Stimulated activated CD4-positive, alpha-beta T cell treated with anti-CD3 and anti-CD28 coated beads, Interleukin-15, amount 100 ng/mL, for 24 hours (primary cell): ENCODE data around the gene ABHD4.
A peak's percentile ranks its signal among the peaks of the same experiment; 100 is the strongest.
"Not testable (repeated sequence)": the region's sequence is repeated elsewhere in the genome, so short reads cannot be mapped to it uniquely, and the experiment has no call there.

Experiments used
- DNase-seq: peaks from one replicate; pipeline ENCODE4 v3.0.0-alpha.2; 2020

ABHD4 gene

DNA sequence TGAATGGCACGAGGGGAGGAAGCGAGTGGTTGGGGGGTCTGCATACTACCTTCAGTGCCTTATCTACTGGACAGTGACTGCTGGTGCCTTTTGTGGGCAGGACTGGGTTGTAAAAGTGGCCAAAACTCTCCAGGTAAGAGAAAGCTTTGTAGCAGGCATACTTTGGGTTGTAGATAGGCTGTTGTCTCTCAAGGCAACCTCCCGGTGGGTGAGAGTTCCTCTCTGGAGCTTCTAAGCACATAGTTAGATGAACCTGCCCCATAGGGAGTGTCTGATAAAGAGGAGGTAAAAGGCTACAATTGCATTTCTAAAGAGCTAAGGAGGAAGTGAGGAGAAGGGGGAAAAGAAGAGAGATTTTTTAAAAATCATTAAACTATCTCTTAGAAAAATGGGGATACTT lies 4.9 kb upstream of the ABHD4 start:
- DNase-seq = no peak

DNA sequence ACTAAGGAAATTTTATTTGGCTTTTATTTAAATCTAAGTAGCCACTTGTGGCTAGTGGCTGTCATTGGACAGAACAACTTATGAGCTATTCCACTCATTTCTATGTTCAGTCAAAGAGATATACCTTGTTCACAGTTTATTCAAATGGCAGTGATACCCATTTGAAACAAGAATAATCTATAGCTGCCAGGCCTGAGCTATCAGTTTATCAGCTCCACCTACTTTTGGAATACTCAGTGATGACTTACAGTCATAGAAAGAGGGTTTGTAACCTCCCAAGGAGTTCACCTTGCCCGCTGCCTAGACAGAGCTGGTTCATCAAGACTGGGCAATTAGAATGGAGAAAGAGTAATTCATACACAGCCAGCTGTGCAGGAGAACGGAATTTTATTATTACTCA lies 4.5 kb upstream of the ABHD4 start:
- no peak for DNase-seq

DNA sequence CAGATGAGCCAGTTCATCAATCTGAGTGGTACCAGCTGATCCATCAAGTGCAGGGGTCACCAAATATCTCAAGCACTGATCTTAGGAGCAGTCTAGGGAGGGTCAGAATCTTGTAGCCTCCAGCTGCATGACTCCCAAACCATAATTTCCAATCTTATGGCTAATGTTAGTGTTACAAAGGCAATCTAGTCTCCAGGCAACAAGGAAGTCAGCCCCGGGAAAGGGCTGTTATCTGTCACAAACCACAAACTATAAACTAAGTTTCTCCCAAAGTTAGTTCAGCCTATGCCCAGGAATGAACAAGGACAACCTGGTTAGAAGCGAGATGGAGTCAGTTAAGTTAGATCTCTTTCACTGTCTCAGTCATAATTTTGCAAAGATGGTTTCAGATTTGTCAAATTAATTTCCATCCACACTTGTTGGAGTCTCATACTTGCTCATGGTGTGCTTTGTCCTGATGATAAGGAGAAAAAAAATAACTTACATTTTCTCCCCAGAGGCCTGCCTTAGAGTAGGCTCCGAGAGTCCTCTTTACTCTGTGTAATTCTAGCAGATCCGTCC lies 3.9 kb upstream of the ABHD4 start:
- DNase-seq = no peak

DNA sequence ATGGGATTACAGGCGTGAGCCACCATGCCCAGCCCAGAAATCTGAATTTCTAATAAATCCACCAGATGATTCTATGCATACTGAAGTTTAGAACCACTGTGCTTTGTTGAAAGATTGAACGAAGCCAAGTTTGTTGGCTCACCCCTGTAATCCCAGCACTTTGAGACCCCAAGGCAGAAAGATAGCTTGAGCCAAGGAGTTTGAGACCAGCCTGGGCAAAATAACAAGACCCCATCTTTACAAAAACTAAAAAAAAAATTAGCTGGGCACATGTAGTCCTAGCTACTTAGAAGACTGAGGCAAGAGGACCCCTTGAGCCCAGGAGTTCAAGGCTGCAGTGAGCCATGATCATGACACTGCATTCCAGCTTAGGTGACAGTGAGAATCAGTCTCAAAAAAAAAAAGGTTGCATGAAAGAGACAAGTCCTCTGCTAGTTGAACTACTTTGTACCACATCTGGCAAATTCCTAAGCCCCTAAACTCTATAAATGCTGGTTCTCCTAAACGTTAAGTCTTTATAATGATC lies 1.7 kb upstream of the ABHD4 start:
- no peak for DNase-seq

DNA sequence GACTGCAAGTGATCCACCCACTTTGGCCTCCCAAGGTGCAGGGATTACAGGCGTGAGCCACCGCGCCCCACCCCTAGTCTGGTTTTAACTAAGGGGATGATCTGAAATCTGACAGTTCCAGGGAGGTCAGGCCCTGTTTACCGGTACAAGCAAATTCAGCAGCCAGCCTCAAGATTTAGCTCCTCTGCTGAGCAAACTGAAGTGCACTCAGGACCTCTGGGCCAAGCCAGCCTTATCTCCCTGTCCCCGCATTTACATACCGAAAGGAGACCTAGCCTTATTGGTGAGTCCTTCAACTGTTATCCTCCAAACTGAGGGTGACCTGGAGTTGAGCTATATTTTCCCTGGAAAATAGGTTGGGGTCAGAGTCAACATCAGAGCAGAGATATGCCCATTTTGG lies 835 bp upstream of the ABHD4 start:
- no peak for DNase-seq

DNA sequence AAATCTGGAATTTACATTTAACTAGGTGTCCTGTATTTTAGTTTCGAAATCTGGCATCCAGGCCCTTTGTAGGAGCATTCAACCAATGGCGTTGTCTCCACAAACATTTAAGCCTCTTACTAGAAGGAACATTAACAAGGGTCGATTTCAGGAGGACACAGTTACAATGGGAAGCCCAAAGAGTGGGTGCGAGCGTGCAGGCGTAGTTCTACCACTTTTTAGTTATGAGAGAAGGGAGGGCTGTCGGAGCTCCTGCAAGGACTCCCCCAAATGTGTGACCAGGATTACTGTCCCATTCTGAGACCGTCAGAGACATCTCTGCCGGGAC lies 365 bp upstream of the ABHD4 start:
- DNase-seq = no peak

DNA sequence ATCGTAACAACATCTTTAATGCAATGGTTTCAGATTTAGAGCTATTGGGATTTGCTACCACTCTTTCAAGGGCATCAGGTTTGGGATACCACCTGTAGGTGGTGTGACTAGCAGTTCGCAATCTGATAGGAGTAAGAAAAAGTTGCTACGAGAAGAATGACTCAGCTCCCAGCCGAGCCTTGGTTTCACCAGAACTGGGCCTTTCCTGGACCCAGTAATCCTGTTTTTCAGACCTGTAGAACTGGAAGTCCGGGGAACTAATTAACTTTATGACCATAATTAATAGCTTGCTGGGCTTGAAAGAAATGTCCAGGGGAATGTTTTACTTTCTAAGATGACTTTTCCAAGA lies 770 bp downstream of the ABHD4 start:
- DNase-seq = peak; percentile 58

DNA sequence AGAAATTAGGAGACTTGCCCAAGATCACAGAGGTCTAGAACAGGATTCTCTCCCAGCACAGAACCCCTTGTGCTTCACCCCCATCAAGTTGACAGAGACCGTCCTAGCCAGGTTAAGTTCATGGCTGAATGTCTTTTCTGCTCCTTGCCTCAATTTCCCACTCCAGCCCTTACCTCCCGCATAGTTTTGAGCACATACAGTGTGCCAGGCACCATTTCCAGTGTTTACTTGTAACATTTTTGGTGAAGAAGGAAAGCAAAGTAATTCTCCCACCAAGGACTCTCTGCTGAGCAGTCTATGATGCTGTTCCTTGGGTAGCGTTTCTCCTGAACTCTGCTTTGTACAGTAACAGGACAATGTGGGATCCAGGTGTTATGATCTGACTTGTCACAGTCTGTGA lies 1.2 kb downstream of the ABHD4 start:
- no peak for DNase-seq

DNA sequence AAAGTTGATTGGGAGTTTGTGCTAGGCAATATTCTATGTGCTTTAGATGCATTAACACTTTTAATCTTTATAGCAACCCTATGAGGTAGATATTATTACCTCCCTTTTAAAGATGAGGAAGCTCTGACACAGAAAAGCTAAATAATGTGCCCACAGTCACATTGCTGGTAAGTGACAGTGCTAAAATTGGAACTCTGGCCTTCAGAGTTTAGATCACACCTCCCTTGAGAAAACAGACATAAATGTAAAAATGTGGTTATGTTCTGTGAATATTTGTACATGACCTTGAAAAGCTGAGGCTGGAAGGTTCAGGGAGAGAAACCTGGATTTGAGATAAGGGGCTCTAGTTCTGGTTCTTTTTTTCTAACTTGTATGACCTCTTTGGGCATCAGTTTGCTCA lies 1.9 kb downstream of the ABHD4 start:
- no peak for DNase-seq

DNA sequence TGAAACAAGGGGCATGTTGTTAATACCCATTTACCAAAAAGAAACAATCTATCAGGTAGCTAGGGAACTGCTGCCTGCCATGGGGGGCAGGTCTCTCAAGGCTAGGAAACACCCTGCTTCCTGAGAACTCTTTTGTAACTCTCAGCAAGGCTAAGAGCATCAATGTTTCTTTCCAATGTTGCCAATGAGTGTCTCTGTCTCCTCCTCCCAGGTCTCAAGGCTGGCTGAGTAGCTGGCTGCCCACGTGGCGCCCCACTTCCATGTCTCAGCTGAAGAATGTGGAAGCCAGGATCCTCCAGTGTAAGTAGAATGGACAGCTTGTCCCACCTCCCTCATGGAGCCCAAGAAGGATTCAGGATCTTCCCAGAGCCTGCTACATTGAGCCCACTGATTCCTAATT lies 3.4 kb downstream of the ABHD4 start:
- DNase-seq = no peak

DNA sequence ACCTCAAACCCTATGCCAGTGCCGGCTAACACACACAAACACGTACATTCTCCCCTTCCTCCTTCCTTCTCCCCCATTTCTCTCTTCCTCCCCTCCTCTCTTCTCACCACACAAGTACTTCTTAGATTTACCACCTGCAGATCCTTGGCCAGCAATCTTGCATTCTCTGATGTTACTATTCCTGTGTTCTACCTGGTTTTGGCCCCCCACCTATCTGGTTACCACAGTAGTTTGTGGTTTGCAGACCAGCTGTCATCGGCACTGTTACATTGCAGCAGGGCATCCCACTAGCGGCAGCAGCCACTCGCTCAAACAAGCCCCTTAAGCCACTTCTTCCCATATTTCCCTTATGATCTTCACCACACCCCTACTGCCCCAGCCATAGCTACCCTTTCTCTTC lies 3.9 kb downstream of the ABHD4 start:
- no peak for DNase-seq

DNA sequence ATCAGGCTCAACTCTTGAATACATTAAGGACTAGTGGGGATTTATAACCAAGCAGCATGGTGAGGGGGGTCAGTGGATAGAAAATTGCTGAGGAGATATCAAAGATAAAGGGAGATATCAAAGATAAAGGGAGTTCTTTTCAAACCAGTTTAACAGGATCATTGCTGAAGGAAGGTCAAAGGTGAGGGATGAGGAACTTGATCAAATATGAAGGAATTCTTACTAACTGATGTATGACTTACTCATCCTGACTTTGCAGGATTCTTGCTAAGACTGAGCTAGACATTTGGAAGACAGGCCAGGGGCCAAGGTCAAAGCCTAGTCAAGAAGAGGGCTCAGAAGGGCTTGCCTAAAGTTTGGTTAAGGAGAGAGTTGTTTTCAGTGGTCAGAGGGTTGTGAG lies 4.8 kb downstream of the ABHD4 start:
- DNase-seq = no peak

DNA sequence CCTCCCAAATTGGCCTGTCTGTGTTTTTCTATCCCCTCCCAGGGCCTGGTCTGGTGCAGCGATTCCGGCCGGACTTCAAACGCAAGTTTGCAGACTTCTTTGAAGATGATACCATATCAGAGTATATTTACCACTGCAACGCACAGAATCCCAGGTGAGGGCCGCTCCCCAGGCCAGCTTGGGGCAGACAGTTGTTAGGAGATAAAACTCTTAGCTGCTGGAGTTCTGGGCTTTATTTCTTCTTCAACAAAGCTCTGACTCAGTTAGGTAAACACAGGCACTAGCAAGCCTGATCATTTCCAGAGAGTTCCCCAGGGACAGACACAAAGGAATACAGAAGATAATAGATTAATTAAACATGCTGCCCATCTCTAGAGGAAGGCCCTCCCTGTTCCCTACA lies 8.3 kb downstream of the ABHD4 start:
- no peak for DNase-seq

DNA sequence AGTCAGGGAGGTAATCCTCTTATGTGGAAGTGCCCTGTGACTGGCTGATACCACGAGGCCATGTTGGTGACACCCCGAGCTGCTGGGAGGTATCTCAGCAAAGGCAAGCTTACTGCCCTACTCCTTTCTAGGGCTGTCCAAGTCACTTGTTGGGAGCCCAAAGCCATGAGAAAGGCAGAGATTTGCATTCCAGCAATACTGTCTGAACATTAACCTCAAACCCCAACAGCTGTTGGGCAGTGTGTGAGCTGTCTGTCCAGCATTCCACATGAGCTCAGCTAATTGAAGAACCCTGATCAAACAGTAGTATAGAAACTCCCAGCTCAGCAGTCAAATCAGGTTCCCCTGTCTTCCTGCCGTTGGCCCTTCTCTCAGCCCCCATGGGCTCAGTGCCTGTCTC lies 9.2 kb downstream of the ABHD4 start:
- DNase-seq = no peak

DNA sequence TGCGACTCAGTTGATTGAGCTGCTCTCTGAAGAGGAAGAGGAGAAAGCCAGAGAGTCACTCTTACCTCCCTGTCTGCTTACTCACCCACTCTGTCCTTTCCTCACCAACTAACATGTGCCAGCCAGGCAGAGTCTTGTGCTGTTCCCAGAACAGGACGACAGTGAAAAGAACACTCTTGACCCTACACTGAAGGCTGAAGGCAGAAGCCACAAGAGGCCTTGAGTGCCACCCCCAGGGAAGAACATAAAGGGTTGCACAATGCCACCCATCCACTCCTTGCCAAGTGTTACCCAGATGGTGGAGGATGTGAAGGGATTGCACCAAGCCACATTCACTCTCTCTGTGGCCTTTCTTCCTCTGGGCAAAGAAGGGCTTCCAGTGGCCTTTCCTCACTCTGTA lies 12.8 kb downstream of the ABHD4 start:
- DNase-seq = no peak

DNA sequence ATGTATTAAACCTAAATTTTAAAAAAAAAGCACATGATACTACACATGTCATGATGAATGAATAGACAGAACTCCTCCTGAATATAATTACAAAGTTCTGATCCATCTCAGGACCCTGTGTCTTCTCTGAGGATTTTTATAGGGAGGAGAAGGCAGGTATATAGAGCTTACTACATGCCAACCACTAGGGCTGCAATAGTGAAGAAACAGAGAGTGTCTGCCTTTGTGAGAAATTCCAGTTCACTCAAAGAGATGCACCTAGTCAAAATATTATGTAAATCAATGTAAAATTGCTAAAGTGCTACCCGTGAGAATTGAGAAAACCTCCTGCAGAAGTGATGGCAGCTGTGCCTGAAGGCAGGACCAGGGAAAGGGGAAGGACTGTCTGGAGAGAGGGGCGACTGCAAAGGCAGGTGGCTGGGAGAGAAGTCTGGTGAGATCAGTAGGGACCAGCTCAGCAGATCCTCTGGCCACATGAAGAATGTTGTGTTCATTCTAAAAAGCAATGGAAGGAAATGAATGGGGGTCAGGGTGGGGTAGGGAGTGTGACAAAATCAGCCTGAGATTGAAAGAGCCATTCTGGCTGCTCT lies 15.1 kb downstream of the ABHD4 start:
- DNase-seq = no peak

DNA sequence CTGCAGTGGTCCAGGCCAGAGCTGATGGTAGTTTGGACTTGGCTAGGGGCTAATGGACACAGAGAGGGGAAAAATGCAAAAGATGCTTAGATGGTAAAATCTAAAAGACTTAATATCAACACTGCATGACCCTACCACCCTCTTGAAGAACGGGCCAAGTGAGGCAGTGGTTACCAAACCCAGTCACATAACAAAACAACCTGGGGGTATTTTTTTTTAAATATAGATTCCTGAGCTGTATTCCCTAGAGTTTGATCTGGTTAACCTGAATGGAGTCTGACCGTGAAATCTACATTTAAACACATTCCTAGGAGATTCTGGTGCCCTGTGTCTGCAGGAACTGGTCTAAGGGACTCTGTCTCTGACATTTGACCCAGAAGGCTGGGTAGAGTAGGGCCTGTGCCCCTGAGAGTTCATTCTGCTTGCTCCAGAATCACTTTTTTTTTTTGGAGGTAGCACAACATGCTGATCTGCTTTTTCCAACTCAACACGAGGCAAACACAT lies 15.7 kb downstream of the ABHD4 start:
- DNase-seq = no peak

DNA sequence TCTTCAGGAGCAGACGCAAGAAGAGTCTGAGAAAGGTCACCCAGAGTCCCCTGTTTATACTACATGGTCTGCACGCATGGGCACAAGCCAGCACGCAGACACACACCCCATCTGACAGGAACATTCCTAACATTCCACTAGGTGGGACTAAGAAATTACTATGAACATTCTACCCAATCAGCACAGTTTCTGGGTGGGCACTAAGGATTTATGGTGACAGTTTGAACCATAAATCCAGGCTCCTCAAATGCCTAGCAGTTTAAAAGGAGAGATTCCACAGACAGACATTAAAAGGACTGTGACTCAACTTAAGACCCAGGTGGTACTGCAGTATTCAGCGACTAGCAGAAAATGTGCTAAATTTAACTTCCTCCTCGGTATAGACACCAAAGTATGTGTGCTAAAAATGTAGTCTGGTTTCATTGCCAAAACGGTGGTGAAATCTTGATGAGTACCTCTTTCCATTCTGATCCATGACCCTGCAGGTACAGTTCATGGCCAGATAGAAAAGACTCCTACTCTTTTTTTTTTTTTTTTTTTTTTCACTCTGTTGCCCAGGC lies 16.2 kb downstream of the ABHD4 start:
- no peak for DNase-seq

DNA sequence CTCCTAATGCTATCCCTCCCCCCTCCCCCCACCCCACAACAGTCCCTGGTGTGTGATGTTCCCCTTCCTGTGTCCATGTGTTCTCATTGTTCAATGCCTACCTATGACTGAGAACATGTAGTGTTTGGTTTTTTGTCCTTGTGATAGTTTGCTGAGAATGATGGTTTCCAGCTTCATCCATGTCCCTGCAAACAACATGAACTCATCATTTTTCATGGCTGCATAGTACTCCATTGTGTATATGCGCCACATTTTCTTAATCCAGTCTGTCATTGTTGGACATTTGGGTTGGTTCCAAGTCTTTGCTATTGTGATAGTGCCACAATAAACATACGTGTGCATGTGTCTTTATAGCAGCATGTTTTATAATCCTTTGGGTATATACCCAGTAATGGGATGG lies 17.7 kb downstream of the ABHD4 start:
- not testable (repeated sequence) for DNase-seq

DNA sequence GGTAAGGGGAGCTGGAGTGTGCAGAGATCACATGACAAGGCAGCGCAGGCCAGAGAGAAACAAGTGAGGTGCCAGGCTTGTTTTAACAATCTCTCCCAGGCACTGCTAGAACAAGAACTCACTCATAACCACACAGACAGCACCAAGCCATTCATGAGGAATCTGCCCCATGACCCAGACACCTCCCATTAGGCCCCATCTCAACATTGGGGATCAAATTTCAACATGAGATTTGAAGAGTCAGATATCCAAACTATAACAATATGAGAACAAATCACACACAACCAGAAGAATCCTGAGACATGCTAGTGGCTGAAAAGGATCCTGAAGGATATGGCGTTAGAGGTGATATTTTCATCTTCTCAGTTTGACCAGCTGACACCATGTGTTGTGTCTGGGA lies 24.2 kb downstream of the ABHD4 start:
- no peak for DNase-seq

DNA sequence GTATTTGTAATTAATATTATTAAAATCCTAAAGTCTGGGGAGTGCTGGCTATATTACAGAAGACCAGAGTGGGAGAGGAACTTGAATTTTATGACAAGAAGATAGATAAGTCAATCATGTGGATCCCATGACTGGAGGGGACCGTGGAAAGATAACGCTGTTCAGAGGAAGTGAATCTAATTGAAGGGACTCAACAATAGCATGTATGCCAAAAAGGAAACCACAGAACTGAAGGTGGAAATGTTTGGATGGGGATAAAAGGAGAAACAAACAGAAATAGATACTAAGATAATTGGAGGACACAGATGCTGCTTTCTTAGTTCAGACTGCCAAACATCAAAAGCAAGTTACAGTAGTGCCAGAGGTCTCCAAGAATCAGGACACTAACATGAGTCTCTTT lies 24.9 kb downstream of the ABHD4 start:
- DNase-seq = no peak

DNA sequence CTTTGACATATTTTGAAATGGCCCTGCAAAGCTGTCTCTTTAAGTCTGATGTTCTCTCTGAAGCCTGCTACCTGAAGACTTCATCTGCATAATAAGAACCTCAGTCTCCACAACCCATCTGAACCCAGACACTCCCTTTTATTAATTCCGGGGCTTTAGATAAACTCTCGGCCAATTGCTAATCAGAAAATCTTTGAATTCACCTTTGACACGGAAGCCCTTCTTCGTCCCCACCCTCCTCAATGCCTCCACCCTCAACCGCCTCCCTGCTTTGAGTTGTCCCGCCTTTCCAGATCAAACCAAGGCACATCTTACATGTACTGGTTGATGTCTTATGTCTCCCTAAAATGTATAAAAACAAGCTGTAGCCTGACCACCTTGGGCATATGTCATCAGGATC lies 28.5 kb downstream of the ABHD4 start:
- no peak for DNase-seq

DNA sequence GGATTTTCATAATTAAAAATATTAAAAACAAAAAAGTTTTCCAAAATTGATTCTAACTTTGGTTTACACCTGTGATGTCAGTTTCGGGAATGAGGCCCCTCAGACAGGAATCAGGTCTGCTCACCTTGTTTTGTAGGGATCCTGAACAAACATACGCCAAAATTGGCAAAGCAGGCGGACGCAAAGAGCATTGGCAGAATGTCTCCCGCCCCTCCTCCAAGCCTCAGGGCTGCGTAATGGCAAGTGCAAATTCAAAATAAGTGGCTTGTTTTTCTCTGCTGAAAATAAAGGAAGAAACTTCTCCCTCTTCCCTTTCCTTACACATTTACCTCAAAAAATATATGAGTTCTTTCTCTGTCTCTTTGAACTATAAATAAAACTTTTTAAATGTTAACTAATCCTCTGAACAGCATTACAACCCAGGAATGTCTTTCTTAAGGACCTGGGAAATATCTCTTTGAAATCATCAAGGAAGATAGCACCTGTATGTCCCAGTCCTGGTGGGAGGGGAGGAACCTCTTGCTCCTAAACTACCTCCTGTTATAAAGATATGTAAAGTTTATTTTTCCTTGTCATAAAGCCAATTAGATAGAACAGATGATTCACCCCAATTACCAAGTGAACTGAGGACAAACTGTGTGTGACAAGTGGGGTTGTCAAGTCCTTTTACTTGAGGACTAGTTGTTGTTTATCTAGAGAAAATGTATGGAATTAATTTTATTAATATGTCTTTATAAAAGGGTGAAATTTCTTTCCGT lies 29.6 kb downstream of the ABHD4 start:
- DNase-seq = no peak

DNA sequence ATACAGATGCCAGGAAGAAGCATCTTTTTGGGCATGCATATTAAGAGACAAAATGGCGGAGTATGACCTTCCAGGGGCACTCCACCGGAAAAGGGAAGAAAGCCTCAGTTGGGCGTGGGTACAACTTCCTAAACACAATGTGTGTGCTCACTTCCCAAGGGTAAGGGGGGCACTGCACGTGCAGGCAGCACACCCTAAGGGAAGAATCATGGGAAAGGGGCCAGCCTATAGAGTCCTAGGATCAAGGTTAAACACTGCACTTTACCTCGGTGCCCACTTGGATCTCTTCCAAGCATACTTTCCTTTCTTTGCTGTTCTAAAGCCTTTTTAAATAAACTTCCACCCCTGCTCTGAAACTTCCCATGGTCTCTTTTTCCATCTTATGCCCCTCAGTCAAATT lies 31.3 kb downstream of the ABHD4 start:
- DNase-seq = no peak
